GM18499 (cell line): ENCODE data around the gene PIGK.

Source experiments
- ATAC-seq: cut with Tn5 transposase; IDR thresholded peaks from one replicate; pipeline ENCODE4 v1.9.1; 2021; ENCODE audit warnings: moderate number of reproducible peaks; ENCODE audit not compliant: insufficient read depth, unreplicated experiment

Gene PIGK

DNA sequence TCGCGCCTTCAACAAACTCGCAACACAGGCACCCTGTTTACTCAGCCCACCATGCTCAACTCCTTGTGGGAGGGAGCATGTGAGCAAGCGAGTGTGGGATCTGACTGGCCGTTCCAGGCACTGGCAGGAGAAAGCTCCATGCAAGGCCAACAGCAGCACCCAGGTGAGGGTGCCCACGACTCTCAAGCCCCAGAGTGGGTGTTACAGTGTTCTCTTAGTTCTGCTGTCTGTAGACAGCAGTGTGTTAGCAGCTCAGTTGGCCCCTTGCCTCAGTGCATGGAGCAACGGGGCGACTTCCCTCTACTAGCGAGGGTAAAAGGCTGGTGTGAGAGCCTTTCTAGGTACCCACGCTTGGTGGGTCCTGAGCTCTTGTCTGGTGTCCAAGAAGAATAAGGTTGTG is 114.6 kb downstream of the PIGK start:
- no peak for ATAC-seq

DNA sequence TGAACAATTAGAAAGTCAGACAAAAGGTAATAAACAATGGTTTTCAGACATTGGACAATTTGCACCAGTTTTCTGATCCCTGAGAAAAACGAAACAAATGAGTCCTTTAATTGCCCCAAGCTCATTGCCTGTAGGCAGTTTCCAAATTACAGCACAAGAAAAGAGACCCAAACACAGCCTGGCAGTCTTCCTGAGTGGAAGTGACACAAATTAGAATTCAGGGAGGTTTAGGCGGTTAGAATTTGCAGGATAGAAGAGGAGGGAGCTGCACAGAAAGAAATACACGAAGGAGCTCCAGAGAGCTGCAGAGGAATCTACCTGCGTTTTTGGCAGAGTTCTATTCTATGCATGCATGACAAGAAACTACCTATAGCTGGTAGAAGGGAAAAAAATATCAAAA is 115.7 kb downstream of the PIGK start:
- no peak for ATAC-seq

DNA sequence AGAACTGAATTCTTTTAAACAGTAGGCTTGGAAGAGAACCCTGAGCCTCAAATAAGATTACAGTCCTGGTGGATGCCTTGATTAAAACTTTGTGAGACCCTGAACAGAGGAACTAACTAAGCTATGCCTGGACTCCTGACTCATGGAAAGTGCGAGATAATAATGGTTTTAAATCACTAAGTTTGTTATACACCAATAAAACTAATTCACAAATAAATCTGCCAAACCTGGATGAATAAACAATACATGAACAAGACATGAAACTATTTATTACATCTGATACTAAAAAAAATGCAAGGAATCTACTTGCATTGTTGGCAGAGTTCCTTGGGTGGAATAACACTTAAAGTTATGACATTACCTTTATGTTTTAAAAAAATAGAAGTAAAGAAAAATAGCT is 118.4 kb downstream of the PIGK start:
- ATAC-seq: no peak

DNA sequence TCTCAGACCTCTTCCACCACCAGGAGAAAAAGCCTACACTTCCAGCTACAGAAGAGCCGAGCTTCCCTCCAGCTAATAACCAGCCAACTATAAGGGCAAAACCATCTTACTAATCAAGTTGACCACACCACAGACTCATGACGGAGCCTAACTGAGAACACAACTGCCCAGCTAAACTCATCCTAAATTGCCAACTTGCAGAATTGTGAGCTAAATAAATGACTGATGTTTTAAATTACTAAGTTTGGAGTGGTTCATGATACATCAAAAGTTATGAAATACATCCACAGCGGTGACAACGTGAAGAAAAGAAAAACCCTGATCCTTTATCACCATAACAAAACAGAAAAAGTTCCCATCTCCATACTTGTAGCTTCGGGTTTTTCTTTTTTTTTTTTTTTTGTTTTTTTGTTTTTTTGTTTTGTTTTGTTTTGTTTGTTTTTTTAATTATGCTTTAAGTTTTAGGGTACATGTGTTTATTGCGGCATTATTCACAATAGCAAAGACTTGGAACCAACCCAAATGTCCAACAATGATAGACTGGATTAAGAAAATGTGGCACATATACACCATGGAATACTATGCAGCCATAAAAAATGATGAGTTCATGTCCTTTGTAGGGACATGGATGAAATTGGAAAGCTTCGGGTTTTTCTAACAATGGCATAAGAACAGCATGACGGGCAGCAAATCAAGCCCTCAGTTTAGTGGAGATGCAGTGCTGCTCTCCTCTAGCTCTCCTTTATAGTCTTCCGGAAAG is 122.6 kb downstream of the PIGK start:
- no peak for ATAC-seq

DNA sequence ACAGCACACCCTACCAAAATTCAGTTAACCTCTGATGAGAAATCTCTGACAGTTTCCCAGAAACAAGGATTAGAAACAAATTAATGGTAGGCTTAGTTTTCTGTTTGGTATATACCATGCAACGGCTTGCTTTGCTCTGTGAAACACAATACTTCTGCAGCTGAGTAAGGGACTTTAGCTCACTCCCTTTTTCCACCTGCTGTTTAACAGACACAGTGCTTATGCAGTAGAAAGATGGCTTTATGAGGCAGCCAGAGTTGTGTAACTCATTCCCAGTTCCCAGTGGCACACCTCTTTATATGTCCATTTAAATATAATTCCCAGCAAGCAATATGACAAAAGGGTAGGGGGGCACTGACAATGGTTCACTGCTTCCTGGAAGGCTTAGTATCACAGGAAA is 124.0 kb downstream of the PIGK start:
- no peak for ATAC-seq

DNA sequence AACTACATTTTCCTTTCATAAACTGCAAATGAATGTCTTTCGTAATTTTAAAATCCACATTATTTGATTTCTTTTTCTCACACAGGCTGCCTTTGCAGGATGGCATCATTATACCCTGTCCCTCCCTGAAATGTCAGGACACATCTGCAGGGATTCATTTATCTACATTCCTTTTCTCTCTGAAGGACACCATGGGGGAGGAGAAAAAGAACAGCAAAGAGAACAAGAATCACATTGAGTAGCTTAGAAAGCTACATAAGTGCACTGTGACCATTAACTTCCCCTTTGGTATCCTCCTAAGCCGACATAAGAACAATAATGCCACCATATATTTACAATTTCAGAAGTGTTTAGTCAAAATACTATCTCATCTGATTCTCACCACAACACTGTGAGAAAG is 129.5 kb downstream of the PIGK start:
- no peak for ATAC-seq

DNA sequence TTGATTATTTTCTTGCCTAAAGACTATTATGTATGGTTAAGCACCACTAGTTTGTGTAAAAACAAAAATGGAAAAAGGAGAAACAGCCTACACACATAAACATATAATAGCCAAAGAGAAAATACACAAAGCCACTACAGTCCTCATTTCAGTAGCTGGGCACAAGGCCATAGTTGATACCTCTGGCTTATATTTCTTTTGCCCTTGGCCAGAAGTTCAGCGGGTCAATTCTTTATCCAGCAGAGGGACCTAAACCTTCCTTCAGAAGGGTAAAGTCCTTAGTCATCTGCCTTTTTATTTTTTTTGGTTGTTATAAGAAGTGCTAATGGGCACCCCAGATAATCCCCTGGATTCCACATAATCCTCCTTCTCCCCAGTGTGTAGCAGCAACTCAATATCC is 134.1 kb downstream of the PIGK start:
- no peak for ATAC-seq

DNA sequence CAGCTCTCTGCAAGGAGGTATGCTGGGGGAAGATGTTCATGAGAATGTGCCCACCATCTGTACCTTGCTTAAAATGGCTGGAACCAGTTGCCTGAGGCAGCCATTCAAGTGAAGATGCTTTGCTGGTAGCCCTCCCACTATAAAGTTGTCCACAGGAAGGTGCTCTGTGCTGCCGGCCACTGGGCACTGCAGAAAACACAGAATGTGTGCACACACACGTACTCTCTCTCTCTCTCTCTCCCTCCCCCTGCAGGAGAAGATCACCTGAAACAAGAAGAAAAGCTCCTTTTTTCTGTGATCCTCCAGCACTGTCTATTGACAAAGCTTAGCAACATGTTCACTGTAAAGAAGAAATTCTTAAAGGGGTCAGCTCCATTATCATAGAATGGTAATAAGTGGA is 134.8 kb downstream of the PIGK start:
- ATAC-seq: no peak

DNA sequence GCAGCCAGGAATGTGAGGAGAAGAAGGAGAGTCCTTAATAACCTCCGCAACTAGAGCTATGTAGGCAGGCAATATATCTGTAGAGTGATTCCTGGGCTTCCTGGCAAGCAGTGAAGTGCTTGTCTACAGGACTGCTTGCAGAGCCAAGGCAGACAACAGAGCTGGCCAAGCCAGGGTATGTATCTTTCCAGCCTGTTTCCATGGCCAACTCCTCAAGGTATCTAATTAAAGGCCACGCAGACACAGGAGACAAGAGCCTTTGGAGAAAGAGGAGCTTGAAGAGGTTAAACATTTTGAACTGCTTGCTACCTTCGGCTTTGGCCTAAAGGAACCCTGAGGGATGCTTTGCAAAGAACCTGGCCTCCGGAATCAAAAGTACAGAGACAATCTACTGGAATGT is 137.4 kb downstream of the PIGK start:
- ATAC-seq: no peak

DNA sequence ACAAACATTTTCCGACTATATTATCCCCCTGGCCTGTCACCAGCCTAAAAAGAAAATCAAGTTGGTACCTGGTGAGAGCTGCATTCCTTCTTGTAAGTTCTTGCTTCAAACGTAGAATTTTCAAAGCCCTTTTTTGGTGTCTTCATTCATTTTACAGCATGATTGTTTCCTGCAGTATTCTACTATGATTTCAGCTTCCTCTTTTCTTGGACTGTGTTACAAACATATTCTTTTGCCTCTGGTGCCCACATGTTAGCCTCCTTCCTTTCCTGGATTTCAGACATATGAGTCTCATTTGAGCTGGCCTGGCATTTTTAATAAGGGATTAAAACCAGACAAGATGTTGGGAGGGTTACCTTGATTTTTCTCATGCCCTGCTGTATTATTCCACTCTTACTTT is 142.5 kb downstream of the PIGK start:
- ATAC-seq: no peak

DNA sequence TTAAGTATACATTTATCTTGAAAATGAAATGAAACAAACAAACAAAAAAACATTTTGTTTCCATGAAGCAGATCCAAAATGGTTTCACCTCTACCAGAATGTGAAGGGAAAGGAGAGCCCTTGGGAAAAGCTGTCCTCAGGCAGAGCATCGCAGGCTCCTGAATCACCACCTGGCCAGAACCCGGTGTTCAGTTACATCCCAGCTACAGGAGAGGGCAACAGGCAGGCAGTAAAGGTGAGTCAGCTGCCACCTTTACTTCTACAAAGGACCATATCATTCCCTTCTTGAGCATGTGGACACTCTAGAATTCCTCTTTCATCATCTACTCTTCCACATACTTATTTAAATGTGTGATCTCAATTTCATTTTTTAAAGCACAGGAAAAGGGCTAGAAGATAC is 151.2 kb downstream of the PIGK start:
- no peak for ATAC-seq

DNA sequence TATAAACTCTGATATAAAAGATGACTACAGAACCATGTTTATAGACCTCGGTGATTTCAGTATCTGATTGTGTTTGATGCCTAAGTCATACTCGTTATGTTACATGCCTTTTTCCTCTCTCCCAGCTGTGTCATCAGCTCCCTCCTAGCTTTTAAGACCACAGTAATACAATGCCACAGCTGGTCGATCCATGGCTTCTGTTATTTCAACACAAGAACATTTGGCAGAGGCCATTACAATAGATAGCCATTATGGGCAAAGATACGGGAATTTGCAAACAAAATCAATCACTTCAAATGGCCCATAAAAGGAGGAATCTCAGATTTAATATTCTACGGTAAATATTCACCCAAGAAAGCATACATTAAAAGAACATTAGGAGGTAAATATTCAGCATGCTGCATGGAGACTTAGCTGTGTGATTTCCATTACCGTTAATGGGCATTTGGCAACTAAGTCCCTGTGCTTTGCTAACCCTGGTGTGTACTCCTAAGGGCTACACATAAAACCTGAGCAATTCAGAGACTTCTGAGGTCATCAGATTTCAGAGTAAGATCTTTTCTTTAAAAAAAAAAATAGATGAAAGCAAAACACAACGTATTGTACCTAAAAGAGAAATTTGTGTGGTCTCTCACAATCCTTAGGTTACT is 153.4 kb downstream of the PIGK start:
- no peak for ATAC-seq

DNA sequence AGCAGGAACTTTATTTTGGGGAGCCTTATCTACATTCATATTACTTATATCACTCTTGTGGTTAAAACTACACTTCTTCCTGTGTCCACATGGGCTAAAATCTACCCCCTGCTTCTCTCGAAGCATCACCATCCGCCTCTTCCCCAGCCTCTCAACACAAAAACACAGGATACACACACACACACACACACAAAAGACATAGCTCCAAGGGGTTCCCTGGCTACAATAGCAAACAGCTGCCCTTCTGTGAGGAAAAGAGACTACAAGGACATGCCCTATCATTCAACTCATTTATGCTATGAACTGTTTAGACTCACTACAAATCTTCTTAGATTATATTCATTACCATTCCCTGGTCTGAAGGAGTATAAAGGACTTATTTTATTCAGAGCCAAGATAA is 155.0 kb downstream of the PIGK start:
- no peak for ATAC-seq

DNA sequence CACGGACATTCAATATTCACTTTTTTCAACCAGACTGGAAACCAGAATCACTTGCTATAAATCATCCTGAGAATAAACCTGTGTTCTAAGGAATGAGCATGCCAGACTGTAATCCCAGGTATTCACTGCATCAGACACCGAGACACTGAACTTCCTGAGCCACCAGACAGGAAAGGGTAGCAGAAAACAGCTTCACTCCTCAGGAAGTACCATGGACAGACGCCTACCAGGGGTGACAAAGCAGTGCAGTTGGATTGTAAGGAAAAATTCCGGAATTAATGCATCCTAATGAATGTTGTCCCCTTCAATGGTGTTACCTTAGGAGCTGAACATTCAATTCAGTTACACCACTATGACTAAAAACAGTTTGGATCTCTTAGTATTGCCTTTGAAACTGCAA is 156.1 kb downstream of the PIGK start:
- no peak for ATAC-seq

DNA sequence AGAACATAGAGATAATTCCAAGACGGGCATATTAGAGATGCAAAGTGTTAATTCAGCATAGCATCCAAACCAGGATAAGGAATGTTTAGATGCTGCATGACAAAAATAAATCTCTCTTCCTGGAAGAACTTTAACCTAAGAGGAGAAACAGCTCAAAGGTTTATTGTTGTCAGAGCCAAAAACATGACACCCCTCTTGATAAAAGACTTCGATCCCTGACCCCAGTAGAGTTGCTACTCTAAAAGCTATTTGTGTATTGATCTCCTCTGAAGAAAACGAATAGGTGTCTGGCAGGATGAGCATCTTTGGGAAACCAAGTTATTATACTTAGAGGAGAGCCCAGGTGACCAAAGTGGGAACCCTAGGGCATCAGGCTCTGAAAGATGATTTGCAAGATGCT is 158.1 kb downstream of the PIGK start:
- no peak for ATAC-seq

DNA sequence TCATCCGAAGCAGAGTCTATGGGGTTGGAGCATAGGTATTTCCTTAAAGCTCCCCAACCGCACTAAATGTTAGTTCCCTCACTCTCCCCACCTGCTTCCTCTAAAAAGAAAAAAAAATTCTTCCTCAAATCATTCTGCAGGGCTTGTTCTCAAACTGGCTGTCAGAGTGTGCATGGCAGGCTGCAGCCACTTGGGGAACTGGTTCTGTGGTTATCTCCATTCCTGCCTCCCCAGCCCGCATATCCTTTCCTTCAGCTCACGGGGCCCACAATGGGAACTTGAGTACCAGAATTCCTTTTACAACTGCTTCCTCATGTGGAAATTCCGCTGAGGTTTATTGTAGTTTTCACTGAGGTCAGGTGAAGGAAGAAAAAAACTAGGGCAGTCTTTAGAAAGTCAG is 159.2 kb downstream of the PIGK start:
- ATAC-seq: no peak

DNA sequence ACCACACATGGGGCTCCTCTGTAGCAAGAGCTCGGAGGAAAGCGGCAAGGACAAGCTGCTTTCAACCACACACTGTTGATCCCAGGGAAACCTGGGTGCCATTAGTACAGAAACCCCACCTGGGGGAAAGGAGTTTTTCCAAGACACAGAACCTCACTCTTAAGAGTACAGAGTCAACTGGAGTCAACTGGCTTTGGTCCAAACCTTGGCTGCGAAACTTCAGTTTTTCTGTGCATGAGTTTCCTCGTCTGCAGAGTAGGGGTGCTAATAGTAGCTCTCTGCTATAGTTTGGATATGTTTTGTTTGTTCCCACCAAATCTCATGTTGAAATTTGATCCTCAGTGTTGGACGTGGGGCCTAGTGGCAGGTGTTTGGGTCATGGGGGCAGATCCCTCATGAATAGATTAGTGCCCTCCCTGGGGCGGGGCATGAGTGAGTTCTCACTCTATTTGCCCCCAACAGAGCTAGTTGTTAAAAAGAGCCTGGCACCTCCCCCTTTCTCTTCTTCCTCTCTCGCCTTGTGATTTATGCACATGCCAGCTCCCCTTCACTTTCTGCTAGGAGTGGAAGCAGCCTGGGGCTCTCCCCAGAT is 161.1 kb downstream of the PIGK start:
- no peak for ATAC-seq

DNA sequence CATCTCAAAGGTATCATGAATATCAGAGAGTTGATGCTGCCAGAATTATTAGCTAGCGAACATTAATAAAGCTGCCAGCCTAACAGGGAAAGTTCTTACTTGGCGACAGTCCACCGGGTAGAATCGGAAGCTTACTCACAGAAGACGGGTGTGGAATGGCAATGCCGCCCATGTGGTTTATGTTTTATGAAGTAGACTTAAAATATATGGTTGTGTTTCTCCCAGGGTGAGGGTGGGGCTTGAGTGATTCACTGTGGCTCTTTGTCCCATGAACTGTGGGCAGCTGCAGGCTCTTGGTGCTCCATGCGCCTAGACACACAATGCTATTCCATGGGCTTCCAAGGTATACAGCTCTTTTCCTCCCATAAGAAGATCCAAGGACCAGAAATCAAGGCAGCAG is 162.7 kb downstream of the PIGK start:
- no peak for ATAC-seq

DNA sequence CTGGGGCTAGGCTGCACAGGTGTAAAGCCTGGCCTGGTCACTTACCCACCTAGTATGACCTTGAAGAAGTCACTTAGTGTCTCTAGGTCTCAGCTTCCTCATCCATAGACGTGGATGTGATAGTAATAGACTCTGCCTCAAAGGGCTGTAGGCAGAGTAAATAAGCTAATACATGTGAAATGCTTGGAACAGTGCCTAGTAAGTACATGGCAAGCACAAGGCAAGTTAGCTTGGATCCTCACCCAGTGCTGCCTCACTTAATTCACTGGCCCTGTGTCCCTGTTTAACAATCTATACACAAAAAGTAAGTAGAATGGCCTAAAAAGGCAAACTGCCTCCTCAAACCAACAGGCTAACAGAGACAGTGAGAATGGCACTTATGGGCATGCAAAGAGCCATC is 167.8 kb downstream of the PIGK start:
- no peak for ATAC-seq

DNA sequence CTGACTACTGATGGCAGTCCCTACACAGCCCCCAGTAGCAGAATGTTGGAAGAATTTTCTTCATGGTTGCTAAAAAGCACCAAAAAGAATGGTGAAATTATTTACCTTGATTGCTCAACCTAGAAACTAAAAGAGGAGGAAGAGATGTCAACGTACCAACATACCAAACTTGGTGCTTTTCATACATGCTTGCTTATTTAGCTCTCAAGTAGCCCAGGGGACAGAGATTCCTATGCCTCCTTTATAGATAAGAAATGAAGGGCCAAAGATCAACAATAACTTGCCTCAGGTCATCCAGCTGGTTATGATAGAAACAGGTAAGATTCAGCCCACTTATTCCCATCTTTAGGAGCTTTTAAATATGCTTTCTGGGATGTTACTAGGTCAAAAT is 170.6 kb downstream of the PIGK start:
- no peak for ATAC-seq

DNA sequence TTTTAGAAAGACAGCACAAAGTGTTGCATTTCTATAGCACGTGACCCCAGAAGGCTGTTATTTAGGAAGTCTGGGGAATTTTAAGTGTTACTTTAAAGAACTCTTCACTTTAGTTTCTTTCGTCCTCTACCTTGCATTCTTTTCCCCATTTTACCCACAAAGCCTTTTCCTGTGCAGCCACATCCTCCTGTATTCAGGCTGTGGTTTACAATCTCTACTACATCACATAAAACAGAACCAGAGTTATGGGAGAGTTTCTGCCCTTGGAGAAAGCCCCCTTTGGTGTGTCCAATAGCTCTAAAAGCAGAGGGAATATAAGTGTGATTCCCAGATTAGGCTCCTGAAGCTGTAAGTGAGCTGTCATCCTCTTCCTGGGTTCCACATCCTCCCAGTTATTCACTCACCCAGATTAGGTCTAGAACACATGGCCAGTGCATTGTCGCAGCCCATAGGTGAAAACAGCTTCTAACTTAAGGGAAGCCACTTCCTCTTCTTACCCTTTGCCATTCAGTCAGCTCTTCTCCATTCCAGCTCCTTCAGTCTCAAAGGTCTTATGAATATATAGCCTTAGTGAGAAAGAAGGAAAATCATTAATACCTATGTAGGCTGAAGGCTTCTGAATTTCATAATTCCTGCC is 171.1 kb downstream of the PIGK start:
- ATAC-seq: no peak
